T-helper 1 cell treated with Interleukin-12 subunit alpha and Interleukin-12 subunit beta and Interleukin-4 antibody, amounts not matched to agents 30 ng/mL and 1 ng/mL, for 36 hours (primary cell): ENCODE data around the gene CREB3L4. TPM values are rescaled to one million over a fixed set of nuclear protein-coding genes. Genes with fewer than 3 reads are reported as not detected.

Experiments
- intact Hi-C: fragments of 100-400 bp; cut with micrococcal nuclease; formaldehyde crosslinking; loops from one replicate; pipeline ENCODE4 v1.15.1; 2024
- total RNA-seq: library from RNA; stranded (reverse); gene quantifications from 2 replicates; pipeline ENCODE4 v1.2.3, GENCODE V29; 2022

CREB3L4 gene
- total RNA-seq, 1 donor from 2014 or later, result 6.1 TPM

DNA sequence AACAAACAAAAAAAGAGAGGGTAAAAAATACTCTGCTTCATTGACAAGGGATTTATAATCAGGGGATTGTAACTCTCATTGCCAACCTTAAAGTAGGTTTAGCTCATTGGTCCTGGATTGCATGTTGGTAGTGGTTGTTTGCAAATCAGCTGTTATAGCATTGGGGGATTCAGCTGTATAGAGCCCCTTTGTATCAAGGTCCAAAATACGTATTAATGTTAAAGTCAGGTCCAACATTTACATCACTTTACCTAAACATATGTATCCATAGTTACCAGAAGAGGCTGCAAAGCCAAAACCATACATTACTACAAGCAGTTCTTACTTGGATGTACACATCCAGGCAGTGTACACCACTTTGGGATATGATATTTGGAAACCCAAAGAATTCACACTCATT lies 52.2 kb downstream of the CREB3L4 start:
- intact Hi-C loops, result no loop called here

Other genes with a start within 250 kb of the CREB3L4 start
- gene INTS3, start 239.9 kb upstream of the CREB3L4 start, total RNA-seq, result 60.6 and 64.4 TPM in 2 replicates
- gene SLC27A3, start 192.5 kb upstream of the CREB3L4 start, total RNA-seq, result 21.0 and 22.5 TPM in 2 replicates
- gene GATAD2B, start 44.9 kb upstream of the CREB3L4 start, total RNA-seq, result 70.1 and 74.1 TPM in 2 replicates
- 170 and 173 TPM in 2 replicates for gene DENND4B, start 21.2 kb upstream of the CREB3L4 start, total RNA-seq
- gene CRTC2, start 9.3 kb upstream of the CREB3L4 start, total RNA-seq, result 103 and 107 TPM in 2 replicates
- gene SLC39A1, start 4.4 kb upstream of the CREB3L4 start, total RNA-seq, result 64.2 and 65.1 TPM in 2 replicates
- 145 and 146 TPM in 2 replicates for gene JTB, start 9.8 kb downstream of the CREB3L4 start, total RNA-seq
- gene RAB13, start 18.4 kb downstream of the CREB3L4 start, total RNA-seq, result 1.3 and 1.7 TPM in 2 replicates
- gene RPS27, start 22.9 kb downstream of the CREB3L4 start, total RNA-seq, result 1,743 and 1,866 TPM in 2 replicates
- gene NUP210L, start 187.2 kb downstream of the CREB3L4 start, total RNA-seq, result 0.12 and 0.15 TPM in 2 replicates
- gene TPM3, start 224.2 kb downstream of the CREB3L4 start, total RNA-seq, result 706 and 720 TPM in 2 replicates
- not detected in 2 replicates for gene CFAP141, start 238.4 kb downstream of the CREB3L4 start, total RNA-seq